Stimulated activated CD8-positive, alpha-beta memory T cell treated with anti-CD3 and anti-CD28 coated beads, Interleukin-15, amount 100 ng/mL, for 24 hours (primary cell): ENCODE measurements around the gene PDCD2L.

ENCODE experiments used
- DNase-seq: peaks from one replicate; pipeline ENCODE4 v3.0.0-alpha.2; 2020; ENCODE audit warnings: low read depth

The PDCD2L gene

GRCh38 chr19:34471906-34472700 lies 67.9 kb downstream of the PDCD2L start:
- DNase-seq: no peak

GRCh38 chr19:34474233-34474989 lies 70.2 kb downstream of the PDCD2L start:
- DNase-seq: no peak

- DNase-seq: no peak
Measured at GRCh38 chr19:34475026-34475974, 71.1 kb downstream of the PDCD2L start.
